ENCODE data around the gene ANKRD17.

Gene ANKRD17

GRCh38 chr4:73213916-73214653 is 44.5 kb downstream of the ANKRD17 start:
- Histone ChIP-seq H3K36me3 (ENCODE audit: control insufficient read depth in 2 of 2, insufficient read depth in 1 of 2, low read length in 2 of 2) (peaks cover 0 to 5% of the 10 kb centered on the region in 2 experiments; a peak in 1 of 3 replicates), H3K27ac (ENCODE audit: extremely low read depth, low read depth, low read length) (no peak overlapping the region), H3K9me3 (ENCODE audit: control insufficient read depth, insufficient read depth, low read depth, low read length) (no peaks in the 10 kb centered on the region), H3K4me3 (ENCODE audit: low read depth, low read length) (no peak overlapping the region), H3K4me1 (ENCODE audit: control insufficient read depth, insufficient read depth, low read length) (no peaks in the 10 kb centered on the region)
- POLR2A ChIA-PET: no interaction called here
- CTCF ChIA-PET: interaction anchor here (0.8 kb wide), 1 partner anchor 9 kb away, joined by 3 read pairs; no protein-coding TSS in a partner anchor
- TF ChIP-seq EGR2 (tag by site-specific recombination; IDR thresholded peaks at IDR 0.05; ENCODE audit: low read depth): no peak
- no peak for TF ChIP-seq ZFP37 (tag by site-specific recombination; IDR thresholded peaks at IDR 0.05)
- no peak for TF ChIP-seq WT1 (tag by site-specific recombination; IDR thresholded peaks at IDR 0.05)
- TF ChIP-seq ZNF274 (IDR thresholded peaks at IDR 0.05; ENCODE audit: low read length): no peak
- TF ChIP-seq ZNF274 (tag by site-specific recombination; IDR thresholded peaks at IDR 0.05; ENCODE audit: borderline replicate concordance): no peak
- TF ChIP-seq, protein P1, sequence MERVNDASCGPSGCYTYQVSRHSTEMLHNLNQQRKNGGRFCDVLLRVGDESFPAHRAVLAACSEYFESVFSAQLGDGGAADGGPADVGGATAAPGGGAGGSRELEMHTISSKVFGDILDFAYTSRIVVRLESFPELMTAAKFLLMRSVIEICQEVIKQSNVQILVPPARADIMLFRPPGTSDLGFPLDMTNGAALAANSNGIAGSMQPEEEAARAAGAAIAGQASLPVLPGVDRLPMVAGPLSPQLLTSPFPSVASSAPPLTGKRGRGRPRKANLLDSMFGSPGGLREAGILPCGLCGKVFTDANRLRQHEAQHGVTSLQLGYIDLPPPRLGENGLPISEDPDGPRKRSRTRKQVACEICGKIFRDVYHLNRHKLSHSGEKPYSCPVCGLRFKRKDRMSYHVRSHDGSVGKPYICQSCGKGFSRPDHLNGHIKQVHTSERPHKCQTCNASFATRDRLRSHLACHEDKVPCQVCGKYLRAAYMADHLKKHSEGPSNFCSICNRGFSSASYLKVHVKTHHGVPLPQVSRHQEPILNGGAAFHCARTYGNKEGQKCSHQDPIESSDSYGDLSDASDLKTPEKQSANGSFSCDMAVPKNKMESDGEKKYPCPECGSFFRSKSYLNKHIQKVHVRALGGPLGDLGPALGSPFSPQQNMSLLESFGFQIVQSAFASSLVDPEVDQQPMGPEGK (tag by site-specific recombination; IDR thresholded peaks at IDR 0.05): no peak
- TF ChIP-seq, protein P2, sequence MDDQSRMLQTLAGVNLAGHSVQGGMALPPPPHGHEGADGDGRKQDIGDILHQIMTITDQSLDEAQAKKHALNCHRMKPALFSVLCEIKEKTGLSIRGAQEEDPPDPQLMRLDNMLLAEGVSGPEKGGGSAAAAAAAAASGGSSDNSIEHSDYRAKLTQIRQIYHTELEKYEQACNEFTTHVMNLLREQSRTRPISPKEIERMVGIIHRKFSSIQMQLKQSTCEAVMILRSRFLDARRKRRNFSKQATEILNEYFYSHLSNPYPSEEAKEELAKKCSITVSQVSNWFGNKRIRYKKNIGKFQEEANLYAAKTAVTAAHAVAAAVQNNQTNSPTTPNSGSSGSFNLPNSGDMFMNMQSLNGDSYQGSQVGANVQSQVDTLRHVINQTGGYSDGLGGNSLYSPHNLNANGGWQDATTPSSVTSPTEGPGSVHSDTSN (CRISPR knock-in tag; IDR thresholded peaks at IDR 0.05): no peak
- TF ChIP-seq ZNF521 (tag by site-specific recombination; IDR thresholded peaks at IDR 0.05): no peak
- no peak for TF ChIP-seq ZNF610 (tag by site-specific recombination; IDR thresholded peaks at IDR 0.05; ENCODE audit: borderline replicate concordance)
- TF ChIP-seq ZNF704 (tag by site-specific recombination; IDR thresholded peaks at IDR 0.05): no peak
- TF ChIP-seq, protein P3, sequence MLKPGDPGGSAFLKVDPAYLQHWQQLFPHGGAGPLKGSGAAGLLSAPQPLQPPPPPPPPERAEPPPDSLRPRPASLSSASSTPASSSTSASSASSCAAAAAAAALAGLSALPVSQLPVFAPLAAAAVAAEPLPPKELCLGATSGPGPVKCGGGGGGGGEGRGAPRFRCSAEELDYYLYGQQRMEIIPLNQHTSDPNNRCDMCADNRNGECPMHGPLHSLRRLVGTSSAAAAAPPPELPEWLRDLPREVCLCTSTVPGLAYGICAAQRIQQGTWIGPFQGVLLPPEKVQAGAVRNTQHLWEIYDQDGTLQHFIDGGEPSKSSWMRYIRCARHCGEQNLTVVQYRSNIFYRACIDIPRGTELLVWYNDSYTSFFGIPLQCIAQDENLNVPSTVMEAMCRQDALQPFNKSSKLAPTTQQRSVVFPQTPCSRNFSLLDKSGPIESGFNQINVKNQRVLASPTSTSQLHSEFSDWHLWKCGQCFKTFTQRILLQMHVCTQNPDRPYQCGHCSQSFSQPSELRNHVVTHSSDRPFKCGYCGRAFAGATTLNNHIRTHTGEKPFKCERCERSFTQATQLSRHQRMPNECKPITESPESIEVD (tag by site-specific recombination; IDR thresholded peaks at IDR 0.05): no peak

DNA sequence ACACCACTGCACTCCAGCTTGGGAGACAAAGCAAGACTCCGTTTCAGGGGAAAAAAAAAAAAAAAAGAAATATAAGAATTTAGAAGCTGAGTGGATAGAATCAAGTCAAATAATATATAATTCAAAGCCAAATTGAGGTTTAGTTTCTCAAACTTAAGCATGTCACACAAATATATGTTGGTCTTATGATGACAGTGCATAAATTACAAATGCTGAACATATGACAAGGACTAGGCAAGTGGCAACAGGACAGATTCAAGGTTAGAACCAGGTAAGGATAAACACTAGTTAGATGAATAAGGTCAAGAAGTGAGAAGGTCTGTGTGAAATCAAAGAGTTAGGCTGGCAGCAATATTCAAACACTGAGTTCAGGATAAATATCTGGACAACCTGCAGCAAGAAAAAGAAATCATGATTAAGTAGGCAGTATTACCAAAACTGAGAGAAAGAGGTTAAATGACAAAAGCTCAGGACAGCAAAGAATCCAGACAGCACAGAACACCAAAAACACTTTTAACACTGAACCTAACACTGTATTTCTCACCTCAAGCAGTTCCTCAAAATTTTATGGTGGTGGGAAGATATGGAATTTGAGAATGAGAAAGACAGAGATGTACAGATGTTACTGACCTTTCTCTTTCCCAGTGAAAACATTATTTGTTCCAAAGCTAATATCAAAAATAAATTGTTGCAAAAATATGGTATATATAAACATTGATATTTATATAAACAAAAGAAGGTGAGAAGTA is 45.4 kb downstream of the ANKRD17 start:
- no peaks in the 10 kb centered on the region for H3K9me3 ChIP-seq (ENCODE audit: control insufficient read depth, insufficient read depth, low read depth, low read length)
- no peaks in the 10 kb centered on the region for H3K4me1 ChIP-seq (ENCODE audit: control insufficient read depth, insufficient read depth, low read length)
- ChIA-PET POLR2A (no interaction called here), CTCF (interaction anchor here (0.7 to 0.8 kb wide), 2 partner anchors 10 to 44 kb away, joined by 3 to 4 read pairs; no protein-coding TSS in a partner anchor)
- no peak overlapping the region for H3K4me3 ChIP-seq (ENCODE audit: low read depth, low read length)
- peaks cover 0 to 5% of the 10 kb centered on the region in 2 experiments; a peak in 1 of 3 replicates for H3K36me3 ChIP-seq (ENCODE audit: control insufficient read depth in 2 of 2, insufficient read depth in 1 of 2, low read length in 2 of 2)
- H3K27ac ChIP-seq (ENCODE audit: extremely low read depth, low read depth, low read length): no peak overlapping the region
- no peak for TF ChIP-seq ZXDB (tag by site-specific recombination; IDR thresholded peaks at IDR 0.05)
- TF ChIP-seq, protein P4, sequence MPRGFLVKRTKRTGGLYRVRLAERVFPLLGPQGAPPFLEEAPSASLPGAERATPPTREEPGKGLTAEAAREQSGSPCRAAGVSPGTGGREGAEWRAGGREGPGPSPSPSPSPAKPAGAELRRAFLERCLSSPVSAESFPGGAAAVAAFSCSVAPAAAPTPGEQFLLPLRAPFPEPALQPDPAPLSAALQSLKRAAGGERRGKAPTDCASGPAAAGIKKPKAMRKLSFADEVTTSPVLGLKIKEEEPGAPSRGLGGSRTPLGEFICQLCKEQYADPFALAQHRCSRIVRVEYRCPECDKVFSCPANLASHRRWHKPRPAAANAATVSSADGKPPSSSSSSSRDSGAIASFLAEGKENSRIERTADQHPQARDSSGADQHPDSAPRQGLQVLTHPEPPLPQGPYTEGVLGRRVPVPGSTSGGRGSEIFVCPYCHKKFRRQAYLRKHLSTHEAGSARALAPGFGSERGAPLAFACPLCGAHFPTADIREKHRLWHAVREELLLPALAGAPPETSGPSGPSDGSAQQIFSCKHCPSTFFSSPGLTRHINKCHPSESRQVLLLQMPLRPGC (tag by site-specific recombination; IDR thresholded peaks at IDR 0.05): no peak
- TF ChIP-seq, protein P5, sequence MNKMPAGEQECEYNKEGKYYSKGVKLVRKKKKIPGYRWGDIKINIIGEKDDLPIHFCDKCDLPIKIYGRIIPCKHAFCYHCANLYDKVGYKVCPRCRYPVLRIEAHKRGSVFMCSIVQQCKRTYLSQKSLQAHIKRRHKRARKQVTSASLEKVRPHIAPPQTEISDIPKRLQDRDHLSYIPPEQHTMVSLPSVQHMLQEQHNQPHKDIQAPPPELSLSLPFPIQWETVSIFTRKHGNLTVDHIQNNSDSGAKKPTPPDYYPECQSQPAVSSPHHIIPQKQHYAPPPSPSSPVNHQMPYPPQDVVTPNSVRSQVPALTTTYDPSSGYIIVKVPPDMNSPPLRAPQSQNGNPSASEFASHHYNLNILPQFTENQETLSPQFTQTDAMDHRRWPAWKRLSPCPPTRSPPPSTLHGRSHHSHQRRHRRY (tag by site-specific recombination; IDR thresholded peaks at IDR 0.05): no peak
- no peak for TF ChIP-seq EGR2 (tag by site-specific recombination; IDR thresholded peaks at IDR 0.05; ENCODE audit: low read depth)
- TF ChIP-seq ZNF239 (tag by site-specific recombination; IDR thresholded peaks at IDR 0.05): no peak
- TF ChIP-seq SCRT2 (tag by site-specific recombination; IDR thresholded peaks at IDR 0.05): no peak
- TF ChIP-seq ZNF549 (tag by site-specific recombination; IDR thresholded peaks at IDR 0.05): no peak
- TF ChIP-seq ZNF670 (tag by site-specific recombination; IDR thresholded peaks at IDR 0.05; ENCODE audit: low read depth): no peak
- TF ChIP-seq ZSCAN23 (tag by site-specific recombination; IDR thresholded peaks at IDR 0.05): no peak
- TF ChIP-seq ZNF629 (tag by site-specific recombination; IDR thresholded peaks at IDR 0.05): no peak
- no peak for TF ChIP-seq ZNF157 (tag by site-specific recombination; IDR thresholded peaks at IDR 0.05)
- no peak for TF ChIP-seq SP2 (tag by site-specific recombination; IDR thresholded peaks at IDR 0.05)
- no peak for TF ChIP-seq ZNF391 (tag by site-specific recombination; IDR thresholded peaks at IDR 0.05; ENCODE audit: borderline replicate concordance, low read depth)
- no peak for TF ChIP-seq RBAK (tag by site-specific recombination; IDR thresholded peaks at IDR 0.05)
- no peak for TF ChIP-seq ZNF223 (tag by site-specific recombination; IDR thresholded peaks at IDR 0.05)
